ENCODE results near the gene FGFR2.

The FGFR2 gene

DNA sequence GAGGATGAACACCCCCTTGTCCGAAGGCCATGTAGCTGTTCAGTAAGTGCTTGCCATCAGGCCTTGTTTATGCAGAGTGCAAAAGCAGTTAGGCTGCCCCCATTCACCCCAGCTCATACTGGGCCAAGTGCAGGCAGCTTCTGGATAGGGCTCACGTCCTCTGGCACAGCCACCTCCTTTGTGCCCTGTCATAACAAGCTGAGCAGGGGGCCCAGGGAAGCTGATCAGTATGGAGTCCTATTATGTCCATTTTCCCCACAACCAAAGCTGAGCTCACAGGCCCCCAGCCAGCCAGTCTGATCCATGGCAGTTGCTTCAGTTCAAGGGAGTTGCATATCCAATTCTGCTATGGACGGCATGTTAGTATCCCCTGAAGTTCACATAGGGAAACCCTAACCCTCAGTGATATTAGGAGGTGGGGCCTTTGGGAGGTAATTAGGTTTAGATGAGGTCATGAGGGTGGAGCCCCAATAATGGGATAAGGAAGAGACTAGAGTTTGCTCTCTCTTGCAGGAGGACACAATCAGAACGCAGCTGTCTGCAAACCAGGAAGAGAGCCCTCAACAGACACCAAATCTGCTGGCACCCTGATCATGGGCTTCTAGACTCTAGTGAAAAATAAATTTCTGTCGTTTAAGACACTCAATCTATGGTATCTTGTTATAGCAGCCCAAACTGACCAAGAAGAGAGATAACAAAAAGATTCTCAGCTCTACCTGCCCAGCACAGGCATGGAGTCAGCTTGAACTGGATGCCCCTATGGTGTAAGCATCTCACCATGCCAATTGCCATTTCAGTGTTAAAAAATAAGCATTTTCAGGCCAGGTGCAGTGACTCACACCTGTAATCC, 155.9 kb downstream of the FGFR2 start:
- no peak for DNase-seq

DNA sequence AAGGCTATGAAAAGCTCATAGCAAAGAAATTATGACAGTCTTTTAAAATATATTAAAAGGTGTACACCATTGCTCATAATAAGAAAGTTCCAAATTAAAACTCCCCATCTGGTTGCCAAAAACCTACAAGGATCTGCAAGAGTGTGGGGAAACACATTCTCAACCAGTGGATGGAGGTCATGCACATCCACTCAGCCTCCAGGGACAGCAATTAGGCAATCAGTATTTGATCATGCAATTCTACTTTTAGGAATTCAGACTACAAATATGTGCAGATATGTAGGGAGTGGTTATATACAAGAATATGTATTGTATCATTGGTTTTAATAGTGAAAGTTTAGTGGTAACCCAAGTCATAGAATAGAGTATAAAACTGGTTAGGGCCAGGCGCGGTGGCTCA, 157.8 kb downstream of the FGFR2 start:
- DNase-seq, result no peak

GRCh38 chr10:121438333-121438732, 159.9 kb downstream of the FGFR2 start:
- DNase-seq, result no peak

DNA sequence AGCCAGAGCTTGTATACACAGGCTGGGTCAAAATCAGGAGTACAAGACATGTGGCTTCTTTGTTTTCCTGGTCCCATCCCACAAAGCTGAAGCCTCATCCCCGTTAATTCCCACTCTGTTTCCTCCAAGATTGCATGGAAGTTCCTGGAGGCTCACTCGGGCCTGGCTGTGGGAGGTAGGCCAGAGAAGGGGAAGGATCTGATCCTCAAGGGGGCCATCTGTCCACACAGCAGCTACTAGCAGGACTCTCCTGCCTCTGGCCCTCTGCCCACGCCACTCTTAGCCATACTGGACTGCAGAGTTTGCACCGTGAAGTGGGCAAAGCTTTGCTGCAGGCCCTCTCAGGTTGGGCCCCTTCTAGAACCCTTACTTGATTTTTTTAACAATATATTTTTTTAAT, 160.6 kb downstream of the FGFR2 start:
- no peak for DNase-seq

DNA sequence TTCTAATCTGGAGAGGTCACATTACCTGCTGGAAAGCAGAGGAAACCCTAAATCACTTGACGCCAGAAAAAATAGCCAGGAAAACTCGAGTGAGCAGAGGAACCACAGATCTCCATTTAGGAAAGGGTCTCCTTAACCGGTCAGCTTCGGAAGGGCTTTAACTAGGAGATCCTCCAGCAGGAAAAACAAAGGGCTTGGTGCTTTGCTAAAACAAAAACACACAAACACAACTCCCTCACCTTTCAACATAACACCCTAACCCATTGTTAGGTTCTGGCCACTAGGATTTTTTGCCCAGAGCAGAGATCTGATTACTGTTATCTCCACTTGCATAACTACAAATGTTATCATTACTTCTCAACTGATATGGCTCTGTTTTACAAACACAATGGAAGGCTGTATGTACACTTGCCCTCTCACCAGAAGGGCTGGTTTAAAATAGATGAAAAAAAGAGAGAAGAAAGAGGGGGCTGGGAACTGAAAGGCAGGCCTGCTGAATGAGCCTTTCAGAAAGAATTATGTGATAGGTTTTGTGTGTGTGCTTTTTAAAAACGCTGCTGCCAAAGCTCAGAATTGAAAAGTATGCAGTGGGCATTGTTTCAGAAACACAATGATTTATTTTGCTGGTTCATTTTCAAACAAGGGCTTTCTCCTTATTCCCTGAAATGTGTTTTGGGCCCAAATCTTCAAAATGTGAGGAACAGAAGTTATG, 161.5 kb downstream of the FGFR2 start:
- no peak for DNase-seq

- no peak for DNase-seq
Measured at GRCh38 chr10:121436281-121436629, 162.0 kb downstream of the FGFR2 start.

GRCh38 chr10:121435099-121435875, 163.0 kb downstream of the FGFR2 start:
- no peak for DNase-seq

GRCh38 chr10:121433965-121434364, 164.3 kb downstream of the FGFR2 start:
- no peak for DNase-seq

- no peak for DNase-seq
Measured at GRCh38 chr10:121428867-121429266, 169.4 kb downstream of the FGFR2 start.
